Measurements from ENCODE around the gene TUT1.

GRCh38 chr11:62614275-62614674 is 23.0 kb upstream of the TUT1 start:
- TF ChIP-seq, protein P1, sequence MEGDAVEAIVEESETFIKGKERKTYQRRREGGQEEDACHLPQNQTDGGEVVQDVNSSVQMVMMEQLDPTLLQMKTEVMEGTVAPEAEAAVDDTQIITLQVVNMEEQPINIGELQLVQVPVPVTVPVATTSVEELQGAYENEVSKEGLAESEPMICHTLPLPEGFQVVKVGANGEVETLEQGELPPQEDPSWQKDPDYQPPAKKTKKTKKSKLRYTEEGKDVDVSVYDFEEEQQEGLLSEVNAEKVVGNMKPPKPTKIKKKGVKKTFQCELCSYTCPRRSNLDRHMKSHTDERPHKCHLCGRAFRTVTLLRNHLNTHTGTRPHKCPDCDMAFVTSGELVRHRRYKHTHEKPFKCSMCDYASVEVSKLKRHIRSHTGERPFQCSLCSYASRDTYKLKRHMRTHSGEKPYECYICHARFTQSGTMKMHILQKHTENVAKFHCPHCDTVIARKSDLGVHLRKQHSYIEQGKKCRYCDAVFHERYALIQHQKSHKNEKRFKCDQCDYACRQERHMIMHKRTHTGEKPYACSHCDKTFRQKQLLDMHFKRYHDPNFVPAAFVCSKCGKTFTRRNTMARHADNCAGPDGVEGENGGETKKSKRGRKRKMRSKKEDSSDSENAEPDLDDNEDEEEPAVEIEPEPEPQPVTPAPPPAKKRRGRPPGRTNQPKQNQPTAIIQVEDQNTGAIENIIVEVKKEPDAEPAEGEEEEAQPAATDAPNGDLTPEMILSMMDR (IDR thresholded peaks at IDR 0.05; ENCODE audit: low read depth, low read length, missing input control) = no peak
- no peak for TF ChIP-seq YY1 (IDR thresholded peaks at IDR 0.05)
- TF ChIP-seq EGR1 (IDR thresholded peaks at IDR 0.05; ENCODE audit: low read depth in 2 of 2) = no peak
- no peak for TF ChIP-seq RXRA (IDR thresholded peaks at IDR 0.05)
- no peak for TF ChIP-seq GABPA (IDR thresholded peaks at IDR 0.05 in 1 of 2, conservative IDR thresholded peaks at IDR 0.05 in 1 of 2)
- no peak for TF ChIP-seq TAF1 (conservative IDR thresholded peaks at IDR 0.05)
- TF ChIP-seq RAD21 (IDR thresholded peaks at IDR 0.05) = no peak
- TF ChIP-seq JUND (IDR thresholded peaks at IDR 0.05) = no peak
- no peak for TF ChIP-seq SP1 (IDR thresholded peaks at IDR 0.05)
- TF ChIP-seq HNF4A (conservative IDR thresholded peaks at IDR 0.05) = no peak
- TF ChIP-seq ATF3 (IDR thresholded peaks at IDR 0.05) = no peak

All from liver (tissue), 3 donors.